Erythroblast (primary cell): Measurements from ENCODE around the gene ASPG.

Experiments
- GATA1 ChIP-seq: IDR thresholded peaks from 2 replicates; pipeline ENCODE4 v1.6.1; 2011; ENCODE audit warnings: low read depth, mild to moderate bottlenecking, control low read depth, low read length, moderate library complexity
- POLR2A ChIP-seq: IDR thresholded peaks from 2 replicates; pipeline ENCODE4 v1.6.1; 2011; ENCODE audit warnings: mild to moderate bottlenecking, low read length

DNA sequence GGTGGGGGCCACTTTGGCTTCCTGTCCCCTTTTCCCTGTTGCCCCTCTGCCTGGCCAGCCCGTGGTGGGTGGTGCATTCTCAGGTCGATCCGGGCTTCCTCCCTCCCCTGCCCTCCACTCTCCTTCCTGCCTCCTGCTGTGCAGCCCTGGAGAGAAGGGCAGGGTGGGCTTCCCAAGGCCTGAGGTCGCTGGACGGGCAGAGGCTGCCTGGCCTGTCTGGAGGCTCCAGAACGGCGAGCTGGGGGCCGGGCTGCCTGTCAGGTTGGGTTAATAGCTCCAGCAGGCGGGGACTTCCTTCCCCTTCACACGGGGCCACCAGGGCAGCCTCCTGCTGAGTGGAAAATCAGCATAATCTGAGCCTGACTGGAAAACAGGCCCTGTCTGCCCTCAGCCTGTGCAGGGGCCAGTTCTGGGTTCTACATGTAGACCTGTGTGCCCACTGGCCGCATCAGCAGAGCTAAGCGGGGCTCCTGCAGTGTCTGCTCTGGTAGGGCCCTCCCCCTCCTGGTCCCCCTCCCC, 64.2 kb downstream of the ASPG start:
- TF ChIP-seq POLR2A (no peak), GATA1 (no peak)
